ENCODE measurements around the gene OOSP2.

- TF ChIP-seq CTCF (CRISPR knock-in tag; IDR thresholded peaks at IDR 0.05), result no peak
- TF ChIP-seq PBX3 (CRISPR knock-in tag; IDR thresholded peaks at IDR 0.05; ENCODE audit: borderline replicate concordance), result no peak
- no peak for TF ChIP-seq RNF2 (conservative IDR thresholded peaks at IDR 0.05; ENCODE audit: low read depth)
- TF ChIP-seq NFYB (CRISPR knock-in tag; IDR thresholded peaks at IDR 0.05), result no peak
- no peak for TF ChIP-seq CHD4 (IDR thresholded peaks at IDR 0.05; ENCODE audit: borderline replicate concordance, low read length)
- TF ChIP-seq NFE2L1 (CRISPR knock-in tag; IDR thresholded peaks at IDR 0.05; ENCODE audit: borderline replicate concordance), result no peak
- no peak for TF ChIP-seq POLR2AphosphoS5 (IDR thresholded peaks at IDR 0.05; ENCODE audit: low read depth, low read length)
- no peak for TF ChIP-seq KLF16 (CRISPR knock-in tag; IDR thresholded peaks at IDR 0.05)
- no peak for TF ChIP-seq HOXA5 (CRISPR knock-in tag; IDR thresholded peaks at IDR 0.05)
- no peak for TF ChIP-seq ZNF44 (CRISPR knock-in tag; IDR thresholded peaks at IDR 0.05)
Observed at GRCh38 chr11:60069450-60069849, 29.2 kb downstream of the OOSP2 start.

All from HepG2 (cell line).